ENCODE data around the gene DPP6. TPM values are rescaled to one million over a fixed set of nuclear protein-coding genes. Genes with fewer than 3 reads are reported as not detected.

Gene DPP6
- total RNA-seq, 4 donors from 2014 or later, result 1.8 to 33.7 (median 6.4) TPM

GRCh38 chr7:154532771-154533170 lies 480.6 kb downstream of the DPP6 start:
- Histone ChIP-seq H3K4me1 (no peaks in the 10 kb centered on the region), H3K4me3 (no peak overlapping the region), H3K27me3 (no peaks in the 10 kb centered on the region), H3K9me3 (peaks cover 0 to 5% of the 10 kb centered on the region in 2 donors), H3K36me3 (no peaks in the 10 kb centered on the region), H3K27ac (no peak overlapping the region)
- TF ChIP-seq CTCF (IDR thresholded peaks at IDR 0.05), result no peak
- no peak for TF ChIP-seq EP300 (IDR thresholded peaks at IDR 0.05; ENCODE audit: low read depth)
- TF ChIP-seq POLR2A (IDR thresholded peaks at IDR 0.05), result no peak
- no peak for TF ChIP-seq POLR2AphosphoS5 (IDR thresholded peaks at IDR 0.05)
- no peak for DNase-seq
- in situ Hi-C loops (cut with MboI; ENCODE audit: low pct_ligation_motif_present in 1 of 4, low pct_unique_long_range_greater_than_20kb in 1 of 4, low sequenced_read_pairs in 3 of 4) (no loop called here), intact Hi-C loops (cut with DNase I; ENCODE audit: low total_unique reads) (no loop called here)

DNA sequence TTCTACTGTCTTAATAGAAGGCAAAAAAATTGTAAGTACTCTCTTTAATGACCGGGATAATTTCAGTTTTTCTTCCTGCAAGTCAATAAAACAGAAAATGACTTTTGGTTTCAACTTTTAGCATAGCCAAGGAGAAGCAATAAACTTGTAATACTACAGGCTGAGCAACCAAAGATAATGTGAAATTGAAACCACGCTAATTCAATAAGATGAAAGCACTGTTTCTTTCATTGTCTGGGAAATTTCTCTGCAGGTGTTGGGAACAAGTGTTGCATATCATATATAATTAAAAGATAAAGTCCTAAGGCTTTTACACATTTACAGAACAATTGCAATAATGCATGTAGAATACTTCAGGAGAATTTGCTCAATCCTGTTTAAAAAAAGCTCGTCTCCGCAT lies 488.4 kb downstream of the DPP6 start:
- H3K27me3 ChIP-seq, result no peaks in the 10 kb centered on the region
- no peaks in the 10 kb centered on the region for H3K36me3 ChIP-seq
- WGBS, 2 donors (ENCODE audit: low coverage in 1 of 2), result 42 to 52% methylated on average over 4 of the region's 4 CpGs
- H3K4me1 ChIP-seq, result no peaks in the 10 kb centered on the region
- no peak overlapping the region for H3K27ac ChIP-seq
- H3K9me3 ChIP-seq, result no peaks in the 10 kb centered on the region
- no peak for DNase-seq
- in situ Hi-C loops (cut with MboI; ENCODE audit: low pct_ligation_motif_present in 1 of 4, low pct_unique_long_range_greater_than_20kb in 1 of 4, low sequenced_read_pairs in 3 of 4), result no loop called here
- no peak for TF ChIP-seq CTCF (IDR thresholded peaks at IDR 0.05)
- TF ChIP-seq EP300 (IDR thresholded peaks at IDR 0.05; ENCODE audit: low read depth), result no peak
- no peak for TF ChIP-seq POLR2AphosphoS5 (IDR thresholded peaks at IDR 0.05)
- TF ChIP-seq POLR2A (IDR thresholded peaks at IDR 0.05), result no peak
- intact Hi-C loops (cut with DNase I; ENCODE audit: low total_unique reads), result no loop called here
- H3K4me3 ChIP-seq, result no peak overlapping the region

DNA sequence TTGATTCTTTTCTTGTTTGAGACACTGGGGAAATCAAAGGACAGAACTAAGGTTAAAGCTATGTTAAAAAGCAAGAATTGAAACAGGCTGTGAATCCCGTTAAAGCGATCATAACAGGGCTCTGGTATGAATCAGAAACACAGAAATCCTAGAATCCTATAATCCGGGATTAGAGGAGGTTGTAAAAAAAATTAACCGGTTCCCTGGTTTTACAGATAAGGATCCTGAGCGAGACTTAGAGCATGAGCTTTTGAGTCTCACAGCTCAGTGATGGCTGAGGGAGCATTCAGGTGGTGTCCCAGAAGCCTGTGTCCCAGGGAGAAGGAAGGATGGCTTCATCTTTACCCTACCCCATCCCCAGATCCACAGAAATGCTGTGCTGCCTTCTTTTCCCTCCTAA lies 489.4 kb downstream of the DPP6 start:
- Histone ChIP-seq H3K27ac (no peak overlapping the region), H3K36me3 (no peaks in the 10 kb centered on the region), H3K9me3 (no peaks in the 10 kb centered on the region), H3K4me1 (no peaks in the 10 kb centered on the region), H3K27me3 (no peaks in the 10 kb centered on the region), H3K4me3 (no peak overlapping the region)
- no peak for DNase-seq
- in situ Hi-C loops (cut with MboI; ENCODE audit: low pct_ligation_motif_present in 1 of 4, low pct_unique_long_range_greater_than_20kb in 1 of 4, low sequenced_read_pairs in 3 of 4), result no loop called here
- intact Hi-C loops (cut with DNase I; ENCODE audit: low total_unique reads), result no loop called here
- TF ChIP-seq CTCF (IDR thresholded peaks at IDR 0.05) (no peak), POLR2A (IDR thresholded peaks at IDR 0.05) (no peak), EP300 (IDR thresholded peaks at IDR 0.05; ENCODE audit: low read depth) (no peak), POLR2AphosphoS5 (IDR thresholded peaks at IDR 0.05) (no peak)
- WGBS, 2 donors (ENCODE audit: low coverage in 1 of 2), result 61 to 81% methylated on average over 5 of the region's 5 CpGs

DNA sequence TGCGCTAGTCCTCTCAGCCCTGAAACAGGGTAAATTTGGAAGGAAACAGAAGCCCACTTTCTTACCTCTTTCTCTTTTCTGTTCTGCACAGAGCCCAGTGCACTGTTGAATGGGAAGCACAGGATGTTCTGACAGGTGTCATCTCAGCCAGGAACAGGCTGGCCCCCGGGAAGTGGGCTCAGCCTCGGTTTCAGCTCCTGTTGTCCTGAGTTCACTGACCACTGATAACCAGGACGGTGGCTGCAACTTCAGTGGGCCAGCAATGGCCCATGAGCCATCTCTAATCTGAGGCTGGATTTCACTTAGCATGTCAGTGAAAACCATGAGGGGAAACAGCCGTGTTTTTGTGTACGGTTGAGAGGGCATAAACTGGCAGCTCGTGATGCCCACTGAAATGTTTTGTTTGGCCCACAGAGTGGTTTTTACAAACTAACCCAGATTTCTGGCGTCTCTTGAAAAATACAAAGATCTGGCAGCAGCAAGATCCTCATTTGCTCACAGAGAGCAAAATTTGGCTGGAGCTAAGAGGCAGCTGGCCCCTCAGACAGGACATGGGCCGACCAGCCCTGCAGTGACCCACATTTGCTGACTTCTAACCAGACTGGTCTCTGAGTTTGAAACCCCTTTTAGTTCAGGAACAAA lies 494.9 kb downstream of the DPP6 start:
- Histone ChIP-seq H3K4me1 (no peaks in the 10 kb centered on the region), H3K4me3 (no peak overlapping the region), H3K9me3 (no peaks in the 10 kb centered on the region), H3K36me3 (no peaks in the 10 kb centered on the region), H3K27ac (no peak overlapping the region), H3K27me3 (no peaks in the 10 kb centered on the region)
- intact Hi-C loops (cut with DNase I; ENCODE audit: low total_unique reads), result no loop called here
- in situ Hi-C loops (cut with MboI; ENCODE audit: low pct_ligation_motif_present in 1 of 4, low pct_unique_long_range_greater_than_20kb in 1 of 4, low sequenced_read_pairs in 3 of 4), result no loop called here
- 70 to 100% methylated on average over 1 to 9 of the region's 9 CpGs for WGBS, 2 donors (ENCODE audit: low coverage in 1 of 2)
- TF ChIP-seq CTCF (IDR thresholded peaks at IDR 0.05), result no peak
- no peak for TF ChIP-seq POLR2AphosphoS5 (IDR thresholded peaks at IDR 0.05)
- TF ChIP-seq POLR2A (IDR thresholded peaks at IDR 0.05), result no peak
- DNase-seq, result no peak

Data from transverse colon (tissue), 4 donors.